ENCODE measurements around the gene CRYBG1.

CRYBG1 gene

DNA sequence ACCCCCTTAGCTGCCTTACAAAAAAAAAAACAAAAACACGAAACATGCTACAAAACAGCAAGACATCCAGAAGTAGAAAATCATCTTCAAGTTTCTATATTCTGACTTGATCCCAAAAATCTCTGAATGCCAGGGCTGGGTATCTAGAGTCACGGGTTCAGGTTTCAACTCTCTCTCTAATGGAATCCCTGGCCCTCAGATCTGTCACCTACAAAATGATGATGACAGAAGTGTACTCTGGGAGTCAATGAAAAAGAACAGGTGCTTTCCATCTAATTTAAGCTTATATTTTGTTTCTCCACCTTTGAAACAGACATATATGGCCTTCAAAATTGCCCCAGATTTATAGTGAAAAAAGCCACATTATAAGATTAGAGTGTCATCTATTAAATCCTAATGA, 250.5 kb downstream of the CRYBG1 start:
- peaks cover 5% of the 10 kb centered on the region for H3K4me1 Mint-ChIP-seq

DNA sequence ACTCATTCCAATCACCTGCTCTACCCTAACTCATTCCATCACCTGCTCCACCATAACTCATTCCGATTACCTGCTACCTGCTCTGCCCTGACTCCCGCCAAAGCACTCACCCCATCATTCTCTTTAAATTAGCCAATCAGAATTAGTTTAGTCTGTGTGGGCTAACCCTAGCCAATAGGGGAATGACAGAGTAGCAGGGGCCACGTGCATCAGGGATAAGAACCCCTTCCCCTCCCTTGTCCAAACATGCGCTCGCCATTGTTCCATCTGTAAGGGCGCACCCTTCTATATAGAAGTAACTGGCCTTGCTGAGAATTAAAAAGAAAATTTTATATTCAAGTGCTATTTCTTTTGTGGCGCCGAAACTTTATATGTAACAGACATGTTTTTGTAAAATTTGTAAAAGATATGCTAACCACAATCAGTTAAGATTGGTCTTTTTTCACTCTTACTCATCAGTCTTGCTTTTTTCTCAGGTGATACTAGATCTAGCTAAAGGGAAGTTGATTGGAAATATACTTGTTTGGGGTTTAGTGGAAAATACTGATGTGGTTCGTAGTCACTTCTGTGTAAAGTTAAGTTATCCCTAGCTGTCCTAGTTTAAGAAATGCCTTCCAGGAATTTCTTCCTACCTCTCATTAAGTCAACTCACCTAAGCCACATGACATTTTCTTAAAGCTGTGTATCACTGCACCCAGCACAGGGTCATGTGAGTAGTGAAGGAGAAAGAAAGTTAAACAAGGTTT, 252.3 kb downstream of the CRYBG1 start:
- H3K9me3 Mint-ChIP-seq = no peaks in the 10 kb centered on the region
- H3K27me3 Mint-ChIP-seq = no peaks in the 10 kb centered on the region
- no peak overlapping the region for H3K4me3 Mint-ChIP-seq
- peaks cover 5% of the 10 kb centered on the region for H3K4me1 Mint-ChIP-seq
- peak overlapping the region; percentile 48 for H3K27ac Mint-ChIP-seq
- H3K36me3 Mint-ChIP-seq = peaks cover 13% of the 10 kb centered on the region

More for the DNA sequence above, 250.5 kb downstream of the CRYBG1 start:
- H3K27ac Mint-ChIP-seq = no peak overlapping the region
- no peak overlapping the region for H3K4me3 Mint-ChIP-seq
- no peaks in the 10 kb centered on the region for H3K27me3 Mint-ChIP-seq
- no peaks in the 10 kb centered on the region for H3K9me3 Mint-ChIP-seq
- H3K36me3 Mint-ChIP-seq = peaks cover 16% of the 10 kb centered on the region

GRCh38 chr6:106613590-106613989, 253.1 kb downstream of the CRYBG1 start:
- Mint-ChIP-seq H3K4me1 (no peaks in the 10 kb centered on the region), H3K4me3 (no peak overlapping the region), H3K27me3 (no peaks in the 10 kb centered on the region), H3K36me3 (peaks cover 16% of the 10 kb centered on the region), H3K9me3 (no peaks in the 10 kb centered on the region), H3K27ac (no peak overlapping the region)

GRCh38 chr6:106614166-106614565, 253.6 kb downstream of the CRYBG1 start:
- peaks cover 18% of the 10 kb centered on the region for H3K36me3 Mint-ChIP-seq

GRCh38 chr6:106614592-106615257, 254.2 kb downstream of the CRYBG1 start:
- Mint-ChIP-seq H3K9me3 (no peaks in the 10 kb centered on the region), H3K36me3 (peaks cover 18% of the 10 kb centered on the region), H3K27ac (no peak overlapping the region), H3K4me1 (no peaks in the 10 kb centered on the region), H3K27me3 (no peaks in the 10 kb centered on the region), H3K4me3 (no peak overlapping the region)

More at GRCh38 chr6:106614166-106614565, 253.6 kb downstream of the CRYBG1 start:
- no peak overlapping the region for H3K4me3 Mint-ChIP-seq
- H3K27ac Mint-ChIP-seq = no peak overlapping the region
- no peaks in the 10 kb centered on the region for H3K27me3 Mint-ChIP-seq
- no peaks in the 10 kb centered on the region for H3K4me1 Mint-ChIP-seq
- no peaks in the 10 kb centered on the region for H3K9me3 Mint-ChIP-seq

DNA sequence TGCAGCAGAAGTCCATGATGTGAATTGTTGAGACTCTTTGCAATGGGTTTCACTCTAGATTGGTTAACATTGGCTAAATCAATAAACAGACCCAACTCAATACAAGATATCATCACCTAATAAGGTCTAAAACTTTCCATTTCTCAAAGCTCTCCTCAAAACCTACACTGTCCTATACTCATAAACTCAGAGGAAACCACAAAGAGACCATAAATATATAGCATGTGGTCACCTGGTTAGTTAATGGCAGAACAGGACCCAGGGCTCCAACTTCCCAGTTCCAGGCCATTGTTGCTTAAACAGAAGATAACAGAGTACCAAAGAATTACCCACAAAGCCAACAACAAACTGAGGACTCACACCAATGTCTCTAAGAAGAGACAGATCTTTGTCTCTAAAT, 256.8 kb downstream of the CRYBG1 start:
- Mint-ChIP-seq H3K4me1 (no peaks in the 10 kb centered on the region), H3K27me3 (no peaks in the 10 kb centered on the region), H3K9me3 (no peaks in the 10 kb centered on the region), H3K4me3 (no peak overlapping the region), H3K27ac (no peak overlapping the region), H3K36me3 (peaks cover 18% of the 10 kb centered on the region)

DNA sequence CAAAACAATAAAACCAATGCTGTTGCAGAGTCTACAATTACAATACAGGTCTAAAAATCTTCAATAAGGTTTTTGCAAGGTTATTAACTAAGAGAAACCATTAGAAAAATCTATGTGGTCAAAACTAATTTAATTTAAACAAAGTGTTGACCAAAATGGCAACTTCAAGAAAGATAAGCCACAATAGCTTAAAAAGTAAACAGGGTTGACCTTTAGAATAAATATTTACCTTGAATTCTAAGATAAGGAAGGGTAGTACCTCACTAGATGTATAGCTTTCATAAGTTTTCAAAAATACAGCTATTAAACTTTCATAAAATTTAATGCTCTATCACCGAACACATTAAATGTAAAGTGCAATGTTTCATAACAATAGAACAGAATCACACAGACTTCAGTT, 257.3 kb downstream of the CRYBG1 start:
- Mint-ChIP-seq H3K27me3 (no peaks in the 10 kb centered on the region), H3K27ac (no peak overlapping the region), H3K4me1 (no peaks in the 10 kb centered on the region), H3K9me3 (no peaks in the 10 kb centered on the region), H3K36me3 (peaks cover 13% of the 10 kb centered on the region), H3K4me3 (no peak overlapping the region)

DNA sequence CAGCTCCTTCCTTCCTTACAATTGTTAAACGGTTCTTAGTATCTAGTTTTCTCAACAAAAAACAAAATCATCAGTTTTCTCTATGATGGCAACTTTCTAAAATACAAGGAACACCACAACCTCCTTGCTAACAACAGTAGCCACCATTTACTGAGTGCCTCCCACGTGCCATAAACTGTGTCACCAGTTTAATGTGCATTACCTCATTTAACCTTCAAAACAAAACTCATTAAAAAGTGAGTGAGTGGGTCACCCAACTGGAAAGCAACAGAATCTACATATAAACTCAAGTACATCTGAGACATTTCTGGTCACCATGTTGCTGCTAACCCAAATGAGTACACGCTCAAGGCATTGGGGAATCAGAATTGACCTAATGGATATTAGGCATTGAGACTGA, 257.8 kb downstream of the CRYBG1 start:
- no peak overlapping the region for H3K4me3 Mint-ChIP-seq
- H3K27me3 Mint-ChIP-seq = no peaks in the 10 kb centered on the region
- H3K27ac Mint-ChIP-seq = no peak overlapping the region
- H3K4me1 Mint-ChIP-seq = no peaks in the 10 kb centered on the region
- no peaks in the 10 kb centered on the region for H3K9me3 Mint-ChIP-seq
- peaks cover 12% of the 10 kb centered on the region for H3K36me3 Mint-ChIP-seq

GRCh38 chr6:106619223-106619622, 258.7 kb downstream of the CRYBG1 start:
- Mint-ChIP-seq H3K36me3 (peaks cover 10% of the 10 kb centered on the region), H3K4me3 (no peak overlapping the region), H3K27ac (no peak overlapping the region), H3K27me3 (no peaks in the 10 kb centered on the region), H3K4me1 (no peaks in the 10 kb centered on the region), H3K9me3 (no peaks in the 10 kb centered on the region)

- Mint-ChIP-seq H3K27ac (no peak overlapping the region), H3K4me1 (no peaks in the 10 kb centered on the region), H3K9me3 (no peaks in the 10 kb centered on the region), H3K4me3 (no peak overlapping the region), H3K36me3 (peaks cover 9% of the 10 kb centered on the region), H3K27me3 (no peaks in the 10 kb centered on the region)
Observed at GRCh38 chr6:106620931-106621672, 260.6 kb downstream of the CRYBG1 start.

All from activated naive CD4-positive, alpha-beta T cell treated with anti-CD3 and anti-CD28 coated beads, Interleukin-2, amount 50 U/mL, for 24 hours (primary cell).